Measurements from ENCODE around the gene SLC39A5. TPM values are rescaled to one million over a fixed set of nuclear protein-coding genes. Genes with fewer than 3 reads are reported as not detected.
"Not testable (repeated sequence)": the region's sequence is repeated elsewhere in the genome, so short reads cannot be mapped to it uniquely, and the experiment has no call there.

SLC39A5 gene
- total and polyA plus RNA-seq, 2 experiments from 2014 or later: not detected

DNA sequence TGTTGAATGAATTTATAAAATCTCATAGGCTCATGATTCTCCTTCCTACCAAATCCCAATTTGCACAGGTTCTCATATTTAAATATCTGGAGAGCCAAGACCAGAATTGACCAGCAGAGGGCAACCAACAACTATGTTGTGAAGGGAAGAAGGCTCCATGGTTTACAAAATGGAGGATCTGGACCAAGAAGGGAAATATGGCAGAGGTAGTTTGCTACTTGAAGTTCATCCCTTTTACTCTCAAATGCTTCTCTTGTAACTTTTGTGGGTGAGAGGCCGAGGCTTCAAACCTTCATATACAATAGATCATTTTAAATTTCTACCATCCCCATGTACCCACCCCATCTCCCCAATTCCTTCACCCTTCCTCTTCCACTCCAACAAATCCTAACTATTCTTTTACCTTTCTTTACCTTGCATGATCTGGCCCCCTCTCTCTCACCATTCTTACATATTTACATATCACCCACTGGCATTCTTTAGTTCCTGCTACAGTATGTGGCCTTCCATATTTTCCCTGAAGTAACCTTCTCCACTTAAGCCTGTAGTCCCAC is 36.7 kb upstream of the SLC39A5 start:
- H3K4me3 ChIP-seq: no peak overlapping the region
- no peaks in the 10 kb centered on the region for H3K27me3 ChIP-seq (replicated peaks; ENCODE audit: insufficient read depth)
- no peak overlapping the region for H3K9ac ChIP-seq
- peak; percentile 90 for DNase-seq
- peaks cover 25% of the 10 kb centered on the region for H3F3A ChIP-seq (ENCODE audit: insufficient read depth)
- peaks cover 12% of the 10 kb centered on the region for H3K79me2 ChIP-seq (ENCODE audit: insufficient read depth)
- WGBS, 2 experiments (ENCODE audit: low coverage in 1 of 2, low lambda C conversion rate in 2 of 2, missing lambda C conversion rate in 2 of 2): 0% methylated on average over 1 of the region's 1 CpG
- peaks cover 4% of the 10 kb centered on the region; the same call in 1 of the 2 replicates for H3K4me1 ChIP-seq (ENCODE audit: insufficient read depth)
- in situ Hi-C loops (cut with MboI): no loop called here
- H3K9me2 ChIP-seq (ENCODE audit: insufficient read depth): no peaks in the 10 kb centered on the region
- H3K27ac ChIP-seq: no peak overlapping the region
- no peaks in the 10 kb centered on the region for H3K9me3 ChIP-seq (ENCODE audit: low read depth)
- TF ChIP-seq EZH2phosphoT487 (IDR thresholded peaks at IDR 0.05; ENCODE audit: insufficient read depth, low read depth): no peak
- no peak for TF ChIP-seq EZH2 (IDR thresholded peaks at IDR 0.05; ENCODE audit: insufficient read depth, poor library complexity, severe bottlenecking)
- peak overlapping the region; percentile 91 for H2AFZ ChIP-seq
- H3K36me3 ChIP-seq (ENCODE audit: low read depth): no peaks in the 10 kb centered on the region
- H3K4me2 ChIP-seq (ENCODE audit: unreplicated experiment): no peak overlapping the region
- no peaks in the 10 kb centered on the region for H4K20me1 ChIP-seq (ENCODE audit: insufficient read depth)

DNA sequence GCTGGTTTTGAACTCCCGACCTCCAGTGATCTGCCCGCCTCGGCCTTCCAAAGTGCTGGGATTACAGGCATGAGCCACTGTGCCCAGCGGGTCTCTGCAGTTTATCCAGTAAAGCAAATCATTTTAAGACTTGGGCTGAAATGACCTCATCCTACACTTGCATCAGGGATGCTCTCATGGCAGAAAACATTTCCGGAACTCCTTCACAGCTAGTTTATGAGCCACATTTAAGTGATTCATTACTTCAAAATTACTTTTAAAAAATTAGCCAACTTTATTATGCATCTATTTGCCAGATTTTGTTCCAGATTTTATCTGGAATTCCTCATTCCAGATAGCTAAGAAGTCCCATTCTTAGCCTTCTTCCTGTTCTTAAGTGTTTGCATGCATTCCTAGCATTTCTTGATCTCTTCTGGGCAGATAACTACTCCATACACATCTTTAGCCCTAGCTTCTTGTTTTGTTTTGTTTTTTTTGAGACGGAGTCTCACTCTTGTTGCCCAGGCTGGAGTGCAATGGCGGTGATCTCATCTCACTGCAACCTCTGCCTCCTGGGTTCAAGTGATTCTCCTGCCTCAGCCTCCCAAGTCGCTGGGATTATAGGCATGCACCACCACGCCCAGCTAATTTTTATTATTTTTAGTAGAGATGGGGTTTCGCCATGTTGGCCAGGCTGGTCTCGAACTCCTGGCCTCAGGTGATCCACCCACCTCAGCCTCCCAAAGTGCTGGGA is 32.9 kb upstream of the SLC39A5 start:
- H3K9me3 ChIP-seq (ENCODE audit: low read depth); H2AFZ ChIP-seq; H3K79me2 ChIP-seq (ENCODE audit: insufficient read depth); H3K27me3 ChIP-seq (replicated peaks; ENCODE audit: insufficient read depth); in situ Hi-C loops (cut with MboI); H3K36me3 ChIP-seq (ENCODE audit: low read depth); H3K9me2 ChIP-seq (ENCODE audit: insufficient read depth); H3K4me3 ChIP-seq; H3K9ac ChIP-seq; H4K20me1 ChIP-seq (ENCODE audit: insufficient read depth): not testable (repeated sequence)
- Histone ChIP-seq H3K27ac (peak overlapping the region; percentile 61), H3K4me2 (ENCODE audit: unreplicated experiment) (peak overlapping the region; percentile 0), H3F3A (ENCODE audit: insufficient read depth) (peaks cover 41% of the 10 kb centered on the region), H3K4me1 (ENCODE audit: insufficient read depth) (peaks cover 13% of the 10 kb centered on the region)
- peak; percentile 96 for DNase-seq
- 29 to 31% methylated on average over 11 of the region's 11 CpGs for WGBS, 2 experiments (ENCODE audit: low coverage in 1 of 2, low lambda C conversion rate in 2 of 2, missing lambda C conversion rate in 2 of 2)
- peak; percentile 42; the same call in 1 of the 2 replicates for TF ChIP-seq EZH2phosphoT487 (IDR thresholded peaks at IDR 0.05; ENCODE audit: insufficient read depth, low read depth)

DNA sequence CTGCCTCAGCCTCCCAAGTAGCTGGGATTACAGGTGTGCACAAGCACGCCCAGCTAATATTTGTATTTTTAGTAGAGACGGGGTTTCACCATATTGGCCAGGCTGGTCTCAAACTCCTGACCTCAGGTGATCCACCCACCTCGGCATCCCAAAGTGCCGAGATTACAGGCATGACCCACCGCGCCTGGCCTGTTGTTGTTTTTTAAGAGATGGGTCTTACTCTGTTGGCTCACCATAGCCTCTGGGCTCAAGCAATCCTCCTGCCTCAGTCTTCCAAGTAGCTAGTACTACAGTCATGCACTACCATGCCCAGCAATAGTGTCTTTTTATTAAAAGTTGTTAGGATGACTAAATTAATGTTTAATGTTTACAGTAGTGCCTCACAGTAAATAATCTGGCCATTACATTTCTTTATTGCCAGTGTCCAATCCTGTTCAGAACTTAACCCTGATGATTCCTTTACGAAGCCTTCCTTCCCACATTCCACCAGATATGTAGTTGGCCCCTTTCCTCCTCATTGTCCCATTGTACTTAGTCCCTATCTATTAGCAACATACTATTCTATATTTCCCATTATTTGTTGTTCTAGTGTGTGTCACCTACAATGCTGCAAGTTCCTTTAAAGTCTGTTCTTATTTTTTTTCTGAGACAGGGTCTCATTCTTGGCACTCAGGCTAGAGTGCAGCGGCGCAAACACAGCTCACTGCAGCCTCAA is 31.8 kb upstream of the SLC39A5 start:
- no peaks in the 10 kb centered on the region for H3K79me2 ChIP-seq (ENCODE audit: insufficient read depth)
- WGBS, 2 experiments (ENCODE audit: low coverage in 1 of 2, low lambda C conversion rate in 2 of 2, missing lambda C conversion rate in 2 of 2): 93 to 94% methylated on average over 9 of the region's 9 CpGs
- H3K36me3 ChIP-seq (ENCODE audit: low read depth): no peaks in the 10 kb centered on the region
- H3K4me3 ChIP-seq: no peak overlapping the region
- DNase-seq: no peak
- peaks cover 47% of the 10 kb centered on the region for H3F3A ChIP-seq (ENCODE audit: insufficient read depth)
- H3K4me2 ChIP-seq (ENCODE audit: unreplicated experiment): no peak overlapping the region
- peaks cover 13% of the 10 kb centered on the region for H3K4me1 ChIP-seq (ENCODE audit: insufficient read depth)
- no peak overlapping the region for H2AFZ ChIP-seq
- in situ Hi-C loops (cut with MboI): no loop called here
- TF ChIP-seq EZH2 (IDR thresholded peaks at IDR 0.05; ENCODE audit: insufficient read depth, poor library complexity, severe bottlenecking) (no peak), EZH2phosphoT487 (IDR thresholded peaks at IDR 0.05; ENCODE audit: insufficient read depth, low read depth) (no peak)
- H4K20me1 ChIP-seq (ENCODE audit: insufficient read depth): no peaks in the 10 kb centered on the region
- H3K27me3 ChIP-seq (replicated peaks; ENCODE audit: insufficient read depth): no peaks in the 10 kb centered on the region
- no peaks in the 10 kb centered on the region for H3K9me2 ChIP-seq (ENCODE audit: insufficient read depth)
- H3K9ac ChIP-seq: no peak overlapping the region
- H3K27ac ChIP-seq: no peak overlapping the region
- H3K9me3 ChIP-seq (ENCODE audit: low read depth): no peaks in the 10 kb centered on the region

DNA sequence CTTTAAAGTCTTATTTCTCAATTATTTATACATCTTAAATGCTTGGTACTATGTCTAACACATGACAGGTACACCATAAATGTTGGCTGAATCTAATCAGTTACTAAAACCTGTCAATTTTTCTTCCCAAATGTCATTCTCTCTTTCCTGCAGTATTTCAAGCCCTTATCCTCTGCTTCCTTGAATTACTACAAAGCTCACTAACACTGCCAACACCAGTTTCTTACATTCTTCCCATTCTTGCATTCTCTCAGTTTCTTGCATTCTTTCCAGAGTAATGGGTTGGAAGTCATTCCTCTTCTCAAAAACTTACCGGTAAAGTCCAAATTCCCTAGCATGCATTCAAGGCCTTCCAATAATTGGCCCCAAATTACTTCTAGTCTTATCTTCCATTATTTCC is 31.0 kb upstream of the SLC39A5 start:
- Histone ChIP-seq H3K9ac (no peak overlapping the region), H3K4me2 (ENCODE audit: unreplicated experiment) (no peak overlapping the region), H3K27ac (no peak overlapping the region), H3K79me2 (ENCODE audit: insufficient read depth) (no peaks in the 10 kb centered on the region), H3K4me1 (ENCODE audit: insufficient read depth) (peaks cover 13% of the 10 kb centered on the region), H3F3A (ENCODE audit: insufficient read depth) (peaks cover 47% of the 10 kb centered on the region), H3K4me3 (no peak overlapping the region), H3K27me3 (replicated peaks; ENCODE audit: insufficient read depth) (no peaks in the 10 kb centered on the region), H4K20me1 (ENCODE audit: insufficient read depth) (no peaks in the 10 kb centered on the region), H2AFZ (no peak overlapping the region), H3K36me3 (ENCODE audit: low read depth) (0 out of 2 replicates have a peak, but pooled peaks cover 1% of the 10 kb centered on the region), H3K9me2 (ENCODE audit: insufficient read depth) (no peaks in the 10 kb centered on the region), H3K9me3 (ENCODE audit: low read depth) (no peaks in the 10 kb centered on the region)
- in situ Hi-C loops (cut with MboI): no loop called here
- no peak for DNase-seq
- WGBS, 2 experiments (ENCODE audit: low coverage in 1 of 2, low lambda C conversion rate in 2 of 2, missing lambda C conversion rate in 2 of 2): 20 to 29% methylated on average over 1 of the region's 1 CpG
- TF ChIP-seq EZH2 (IDR thresholded peaks at IDR 0.05; ENCODE audit: insufficient read depth, poor library complexity, severe bottlenecking) (no peak), EZH2phosphoT487 (IDR thresholded peaks at IDR 0.05; ENCODE audit: insufficient read depth, low read depth) (no peak)
